H1 (cell line): ENCODE results near the gene ALKBH1. TPM values are rescaled to one million over a fixed set of nuclear protein-coding genes. Genes with fewer than 3 reads are reported as not detected.

Source experiments
- CTCF ChIA-PET: fragments of 300-600 bp; sonication (Branson Sonifier 250); formaldehyde crosslinking; loops from one replicate; lab custom pipeline; 2021; ENCODE audit not compliant: partially characterized antibody; lab: Charles Lee
- POLR2A ChIA-PET: fragments of 300-600 bp; sonication (Branson Sonifier 250); formaldehyde crosslinking; loops from one replicate; lab custom pipeline; 2021; ENCODE audit warnings: inconsistent platforms; ENCODE audit not compliant: partially characterized antibody; lab: Charles Lee
- DNase-seq, 2 experiments: peaks; one replicate each; pipeline versions ENCODE4 v3.0.0 to v3.0.0-alpha.2; 2010 to 2022; ENCODE audit warnings: low spot score in 2 of 2, low read depth in 1 of 2, mixed read lengths in 1 of 2
- FAIRE-seq: peaks from 2 replicates; lab custom pipeline; 2011; peaks lifted over from hg19 to GRCh38; lab: Jason Lieb, UNC
- H2AFZ ChIP-seq: 2 replicates; pipeline ENCODE4 v1.8.1; 2012; ENCODE audit warnings: low read length, inconsistent platforms
- H2AK5ac ChIP-seq: 2 replicates; pipeline ENCODE4 v1.6.1; 2013; ENCODE audit warnings: low read depth, low read length
- H2BK120ac ChIP-seq: replicated peaks from 2 replicates; pipeline ENCODE3; 2013; ENCODE audit warnings: low read depth, low read length, inconsistent platforms
- H2BK12ac ChIP-seq: 2 replicates; pipeline ENCODE4 v1.6.1; 2013; ENCODE audit warnings: low read depth, low read length
- H2BK15ac ChIP-seq: 2 replicates; pipeline ENCODE4 v1.6.1; 2013; ENCODE audit warnings: low read length
- H2BK20ac ChIP-seq: 2 replicates; pipeline ENCODE4 v1.6.1; 2013; ENCODE audit warnings: low read length
- H2BK5ac ChIP-seq: 2 replicates; pipeline ENCODE4 v1.6.1; 2013; ENCODE audit warnings: low read depth, low read length
- H3K14ac ChIP-seq: 2 replicates; pipeline ENCODE4 v1.6.1; 2013; ENCODE audit warnings: inconsistent platforms; ENCODE audit not compliant: insufficient read length
- H3K18ac ChIP-seq: 2 replicates; pipeline ENCODE4 v1.6.1; 2013; ENCODE audit warnings: low read length; ENCODE audit errors: extremely low read depth
- H3K23ac ChIP-seq: 2 replicates; pipeline ENCODE4 v1.6.1; 2013; ENCODE audit warnings: inconsistent platforms; ENCODE audit not compliant: insufficient read length
- H3K23me2 ChIP-seq: 2 replicates; pipeline ENCODE4 v1.6.1; 2013; ENCODE audit warnings: low read depth, low read length
- H3K27ac ChIP-seq: 2 replicates; pipeline ENCODE4 v1.6.1; 2011; ENCODE audit warnings: low read depth, low read length, inconsistent platforms
- H3K27me3 ChIP-seq, 4 experiments: replicated peaks in 1 of 4; 1 replicate in 1 of 4; 2 replicates in 3 of 4; pipeline versions ENCODE4 v1.6.1 to v1.8.1; 2011 to 2013; ENCODE audit warnings: low read length in 3 of 4, mild to moderate bottlenecking in 3 of 4, inconsistent platforms in 2 of 4, mixed read lengths in 2 of 4, moderate library complexity in 1 of 4; ENCODE audit not compliant: control insufficient read depth in 3 of 4, insufficient read depth in 3 of 4; ENCODE audit errors: extremely low read depth in 1 of 4
- H3K36me3 ChIP-seq, 4 experiments: 2 replicates each; pipeline versions ENCODE4 v1.6.1 to v1.8.1; 2011 to 2013; ENCODE audit warnings: mild to moderate bottlenecking in 4 of 4, low read length in 3 of 4, moderate library complexity in 2 of 4, control low read depth in 1 of 4, inconsistent platforms in 1 of 4; ENCODE audit not compliant: insufficient read depth in 4 of 4, control insufficient read depth in 2 of 4
- H3K4ac ChIP-seq: replicated peaks from 2 replicates; pipeline ENCODE3; 2013; ENCODE audit warnings: low read length, low read depth, mixed read lengths, inconsistent platforms; ENCODE audit not compliant: insufficient read length
- H3K4me1 ChIP-seq, 4 experiments: replicated peaks in 1 of 4; 1 replicate in 1 of 4; 2 replicates in 3 of 4; pipeline versions ENCODE4 v1.6.1 to v1.8.1; 2011 to 2013; ENCODE audit warnings: low read length in 3 of 4, inconsistent platforms in 2 of 4, mixed read lengths in 1 of 4; ENCODE audit not compliant: insufficient read depth in 4 of 4, control insufficient read depth in 3 of 4
- H3K4me2 ChIP-seq, 2 experiments: 2 replicates each; pipeline versions ENCODE4 v1.6.1 to v1.8.1; 2011 to 2013; ENCODE audit warnings: low read depth in 2 of 2, low read length in 2 of 2, control low read depth in 1 of 2, inconsistent platforms in 1 of 2, mild to moderate bottlenecking in 1 of 2; ENCODE audit not compliant: insufficient read depth in 1 of 2
- H3K4me3 ChIP-seq, 4 experiments: fragments of 200-600, 300-600 bp in 1 of 4; sonication (generic), shearing (Covaris generic), sonication (Bioruptor Twin) in 1 of 4; 2 replicates each; pipeline versions ENCODE4 v1.5.1 to v1.8.1; 2011 to 2016; ENCODE audit warnings: low read length in 4 of 4, low read depth in 3 of 4, control low read depth in 2 of 4, inconsistent platforms in 2 of 4, mild to moderate bottlenecking in 2 of 4, mixed read lengths in 1 of 4, moderate library complexity in 1 of 4; ENCODE audit not compliant: insufficient read depth in 2 of 4; ENCODE audit errors: extremely low read depth in 1 of 4
- H3K56ac ChIP-seq: replicated peaks from 2 replicates; pipeline ENCODE3; 2013; ENCODE audit warnings: low read depth, mild to moderate bottlenecking, mixed read lengths, low read length, inconsistent platforms; ENCODE audit not compliant: insufficient read length
- H3K79me1 ChIP-seq: 2 replicates; pipeline ENCODE4 v1.6.1; 2013; ENCODE audit warnings: low read depth, low read length, control low read depth
- H3K79me2 ChIP-seq, 2 experiments: 2 replicates each; pipeline versions ENCODE4 v1.6.1 to v1.8.1; 2012 to 2013; ENCODE audit warnings: low read length in 2 of 2, mild to moderate bottlenecking in 2 of 2, inconsistent platforms in 1 of 2; ENCODE audit not compliant: insufficient read depth in 2 of 2, control insufficient read depth in 1 of 2
- H3K9ac ChIP-seq, 4 experiments: replicated peaks in 1 of 4; 1 replicate in 1 of 4; 2 replicates in 3 of 4; pipeline versions ENCODE4 v1.6.1 to v1.8.1; 2011 to 2013; ENCODE audit warnings: low read depth in 3 of 4, low read length in 3 of 4, control low read depth in 2 of 4, mild to moderate bottlenecking in 2 of 4, moderate library complexity in 2 of 4, inconsistent platforms in 1 of 4; ENCODE audit errors: extremely low read depth in 1 of 4
- H3K9me3 ChIP-seq, 2 experiments: 2 replicates each; pipeline versions ENCODE4 v1.6.1 to v1.8.1; 2012 to 2013; ENCODE audit warnings: mild to moderate bottlenecking in 2 of 2, moderate library complexity in 2 of 2, control low read depth in 1 of 2, inconsistent platforms in 1 of 2, low read depth in 1 of 2, low read length in 1 of 2, mixed read lengths in 1 of 2; ENCODE audit not compliant: insufficient read depth in 2 of 2
- H4K20me1 ChIP-seq, 2 experiments: replicated peaks in 1 of 2; 2 replicates each; pipeline versions ENCODE3 to v1.8.1; 2011 to 2013; ENCODE audit warnings: inconsistent platforms in 2 of 2, low read length in 2 of 2, mild to moderate bottlenecking in 1 of 2; ENCODE audit not compliant: insufficient read depth in 2 of 2, control insufficient read depth in 1 of 2
- H4K5ac ChIP-seq: 2 replicates; pipeline ENCODE4 v1.6.1; 2013; ENCODE audit warnings: low read length, low read depth, mixed read lengths, inconsistent platforms; ENCODE audit not compliant: insufficient read length
- H4K8ac ChIP-seq: 2 replicates; pipeline ENCODE4 v1.8.0; 2013; ENCODE audit warnings: mild to moderate bottlenecking, moderate library complexity, low read length, inconsistent platforms; ENCODE audit not compliant: insufficient read depth; ENCODE audit errors: extremely low read depth
- H4K91ac ChIP-seq: replicated peaks from 2 replicates; pipeline ENCODE3; 2013; ENCODE audit warnings: low read length, mixed read lengths, inconsistent platforms; ENCODE audit not compliant: insufficient read length
- CBX5 ChIP-seq: fragments of 300-800, 300-1000 bp; sonication (generic); IDR thresholded peaks from 2 replicates; pipeline ENCODE4 v1.7.1; 2016; ENCODE audit warnings: antibody characterized with exemption, low read length, low read depth
- CHD1 ChIP-seq: IDR thresholded peaks from 2 replicates; pipeline ENCODE4 v1.6.1; 2012; ENCODE audit warnings: low read depth, low read length, improper control_type of control experiment
- CREB1 ChIP-seq: IDR thresholded peaks from 2 replicates; pipeline ENCODE4 v1.6.1; 2012; ENCODE audit warnings: inconsistent platforms
- JUN ChIP-seq: IDR thresholded peaks from 2 replicates; pipeline ENCODE4 v1.6.1; 2011; ENCODE audit warnings: low read depth, mild to moderate bottlenecking, improper control_type of control experiment, low read length
- MAFK ChIP-seq: IDR thresholded peaks from 2 replicates; pipeline ENCODE4 v1.6.1; 2012; ENCODE audit warnings: low read depth, mild to moderate bottlenecking, improper control_type of control experiment, low read length
- RFX5 ChIP-seq: IDR thresholded peaks from 2 replicates; pipeline ENCODE4 v1.6.1; 2011; ENCODE audit warnings: low read depth, low read length, improper control_type of control experiment, borderline replicate concordance
- SIN3A ChIP-seq, 2 experiments: IDR thresholded peaks in 1 of 2; conservative IDR thresholded peaks in 1 of 2; 2 replicates each; pipeline ENCODE4 v1.6.1; 2011 to 2012; ENCODE audit warnings: low read length in 2 of 2, improper control_type of control experiment in 1 of 2, low read depth in 1 of 2, mild to moderate bottlenecking in 1 of 2
- SIRT6 ChIP-seq: IDR thresholded peaks from one replicate; pipeline ENCODE4 v1.7.1; 2012; ENCODE audit warnings: low read length, inconsistent platforms
- TAF7 ChIP-seq: optimal IDR thresholded peaks from 2 replicates; pipeline ENCODE3; 2011; ENCODE audit warnings: low read depth, mild to moderate bottlenecking, inconsistent platforms, low read length, moderate library complexity, borderline replicate concordance
- TBP ChIP-seq: IDR thresholded peaks from 2 replicates; pipeline ENCODE4 v1.6.1; 2011; ENCODE audit warnings: low read depth, low read length, improper control_type of control experiment
- TCF12 ChIP-seq: IDR thresholded peaks from 2 replicates; pipeline ENCODE4 v1.6.1; 2011; ENCODE audit warnings: low read depth, mild to moderate bottlenecking, low read length
- WGBS, 2 experiments: shearing (Covaris generic) in 1 of 2; methylation state at CpG; one replicate each; pipeline versions ENCODE4 v1.1.6 to v1.1.7; 2013 to 2015; ENCODE audit warnings: low lambda C conversion rate in 2 of 2, mixed read lengths in 2 of 2, inconsistent platforms in 1 of 2, low coverage in 1 of 2, missing lambda C conversion rate in 1 of 2; ENCODE audit not compliant: insufficient replicate concordance in 2 of 2, insufficient coverage in 1 of 2, insufficient read length in 1 of 2; ENCODE audit errors: extremely low coverage in 1 of 2, missing lambda C conversion rate in 1 of 2; 5-methylcytosine and 5-hydroxymethylcytosine counted together
- polyA plus RNA-seq, 7 experiments: library from polyadenylated mRNA; depleted of rRNA in 3 of 7; stranded (reverse) in 5 of 7; unstranded in 2 of 7; fragments of >200 nt in 5 of 7; fragments of 200-250 nt in 2 of 7; gene quantifications; 1 replicate in 5 of 7; 2 replicates in 1 of 7; 4 replicates in 1 of 7; pipeline versions ENCODE4 v1.2.1 to v1.2.3, GENCODE V29; 2011 to 2013; ENCODE audit warnings: missing spikeins in 2 of 7, mixed read lengths in 2 of 7
- total RNA-seq: library from RNA; stranded (reverse); fragmentation: NEBNext Ultra II Directional; extraction: Animal tissue kit (Norgen Biotek cat#: 25700); gene quantifications from 2 replicates; pipeline ENCODE4 v1.2.1, GENCODE V29; 2021
- TF ChIP-seq, protein P1 (sequence below), 3 experiments: IDR thresholded peaks; 1 replicate in 2 of 3; 2 replicates in 1 of 3; pipeline versions ENCODE4 v1.5.1 to v1.6.1; 2011; ENCODE audit warnings: low read length in 3 of 3, mild to moderate bottlenecking in 3 of 3, inconsistent platforms in 2 of 3, low read depth in 1 of 3, moderate library complexity in 1 of 3; ENCODE audit not compliant: insufficient read depth in 1 of 3; ENCODE audit errors: control extremely low read depth in 1 of 3

ALKBH1 gene
- total and polyA plus RNA-seq, 2 of the 8 experiments (the other 6 are each of a cell fraction or from before 2014, with no cell fraction given) = 14.3 to 20.0 TPM

GRCh38 chr14:77625360-77625759 lies 82.5 kb downstream of the ALKBH1 start:
- Histone ChIP-seq H2BK5ac (no peak overlapping the region), H4K20me1 (no peaks in the 10 kb centered on the region), H3K4ac (no peak overlapping the region), H3K79me1 (no peaks in the 10 kb centered on the region), H4K5ac (no peak overlapping the region), H3K14ac (no peak overlapping the region), H3K9ac (no peak overlapping the region), H2BK15ac (no peak overlapping the region), H2BK12ac (no peak overlapping the region), H3K4me2 (no peak overlapping the region), H4K91ac (no peak overlapping the region), H3K18ac (no peak overlapping the region), H2AFZ (no peak overlapping the region), H3K27ac (no peak overlapping the region), H3K4me3 (no peak overlapping the region), H3K56ac (no peak overlapping the region), H3K79me2 (no peaks in the 10 kb centered on the region), H3K23ac (no peak overlapping the region), H3K27me3 (no peaks in the 10 kb centered on the region), H2BK120ac (no peak overlapping the region), H2BK20ac (no peak overlapping the region), H4K8ac (no peak overlapping the region), H3K23me2 (no peaks in the 10 kb centered on the region; the same call in 1 of the 2 replicates), H3K9me3 (peaks cover 0 to 6% of the 10 kb centered on the region in 2 experiments; a peak in 1 of 4 replicates), H3K36me3 (no peaks in the 10 kb centered on the region; a peak in 1 of 8 replicates), H2AK5ac (no peak overlapping the region), H3K4me1 (no peaks in the 10 kb centered on the region)
- DNase-seq (no peak), FAIRE-seq (no peak)
- ChIA-PET POLR2A (no interaction called here), CTCF (interaction anchor here (0.9 kb wide), 1 partner anchor 8 kb away, joined by 3 read pairs; no protein-coding TSS in a partner anchor)
- 85% methylated on average over 3 of the region's 3 CpGs; no CpG with 5 or more reads in 1 of the 2 experiments for WGBS, 2 experiments
- TF ChIP-seq SIN3A (conservative IDR thresholded peaks at IDR 0.05 in 1 of 2, IDR thresholded peaks at IDR 0.05 in 1 of 2; ENCODE audit: low read depth in 1 of 2, low read length in 2 of 2) = no peak
- TF ChIP-seq, protein P1, sequence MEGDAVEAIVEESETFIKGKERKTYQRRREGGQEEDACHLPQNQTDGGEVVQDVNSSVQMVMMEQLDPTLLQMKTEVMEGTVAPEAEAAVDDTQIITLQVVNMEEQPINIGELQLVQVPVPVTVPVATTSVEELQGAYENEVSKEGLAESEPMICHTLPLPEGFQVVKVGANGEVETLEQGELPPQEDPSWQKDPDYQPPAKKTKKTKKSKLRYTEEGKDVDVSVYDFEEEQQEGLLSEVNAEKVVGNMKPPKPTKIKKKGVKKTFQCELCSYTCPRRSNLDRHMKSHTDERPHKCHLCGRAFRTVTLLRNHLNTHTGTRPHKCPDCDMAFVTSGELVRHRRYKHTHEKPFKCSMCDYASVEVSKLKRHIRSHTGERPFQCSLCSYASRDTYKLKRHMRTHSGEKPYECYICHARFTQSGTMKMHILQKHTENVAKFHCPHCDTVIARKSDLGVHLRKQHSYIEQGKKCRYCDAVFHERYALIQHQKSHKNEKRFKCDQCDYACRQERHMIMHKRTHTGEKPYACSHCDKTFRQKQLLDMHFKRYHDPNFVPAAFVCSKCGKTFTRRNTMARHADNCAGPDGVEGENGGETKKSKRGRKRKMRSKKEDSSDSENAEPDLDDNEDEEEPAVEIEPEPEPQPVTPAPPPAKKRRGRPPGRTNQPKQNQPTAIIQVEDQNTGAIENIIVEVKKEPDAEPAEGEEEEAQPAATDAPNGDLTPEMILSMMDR (IDR thresholded peaks at IDR 0.05; ENCODE audit: control extremely low read depth in 1 of 3, insufficient read depth in 1 of 3, low read depth in 1 of 3, low read length in 3 of 3) = no peak
- TF ChIP-seq CHD1 = no peak
- TF ChIP-seq TBP = no peak
- TF ChIP-seq CREB1 = no peak
- TF ChIP-seq SIRT6 = no peak
- no peak for TF ChIP-seq RFX5
- TF ChIP-seq TCF12 = no peak
- TF ChIP-seq JUN = no peak
- TF ChIP-seq CBX5 = no peak
- no peak for TF ChIP-seq TAF7
- no peak for TF ChIP-seq MAFK
